HepG2 (cell line): ENCODE measurements around the gene CLDN14.

Experiments
- BRCA1 ChIP-seq: sonication (generic); formaldehyde crosslinking; IDR thresholded peaks from 2 replicates; pipeline ENCODE4 v1.4.0; 2020; ENCODE audit warnings: missing genetic modification reagents
- CTCF ChIP-seq: sonication (generic); formaldehyde crosslinking; IDR thresholded peaks from 2 replicates; pipeline ENCODE4 v1.5.0; 2020; ENCODE audit warnings: mild to moderate bottlenecking, missing genetic modification reagents, moderate library complexity
- HES4 ChIP-seq: sonication (generic); formaldehyde crosslinking; IDR thresholded peaks from 2 replicates; pipeline ENCODE4 v1.9.0; 2021; ENCODE audit warnings: mild to moderate bottlenecking, missing genetic modification reagents, borderline replicate concordance
- HIVEP1 ChIP-seq: sonication (generic); formaldehyde crosslinking; IDR thresholded peaks from 2 replicates; pipeline ENCODE4 v1.4.0; 2020; ENCODE audit warnings: mild to moderate bottlenecking, missing genetic modification reagents
- JUN ChIP-seq: sonication (generic); formaldehyde crosslinking; IDR thresholded peaks from 2 replicates; pipeline ENCODE4 v1.4.0; 2020; ENCODE audit warnings: mild to moderate bottlenecking, missing genetic modification reagents
- NR2F6 ChIP-seq, 2 experiments: IDR thresholded peaks; 2 replicates each; pipeline ENCODE4 v1.6.1; 2016; ENCODE audit warnings: antibody characterized with exemption in 1 of 2, mild to moderate bottlenecking in 1 of 2
- SAP130 ChIP-seq: IDR thresholded peaks from 2 replicates; pipeline ENCODE4 v1.6.1; 2016; ENCODE audit warnings: low read depth
- SIN3A ChIP-seq: IDR thresholded peaks from 2 replicates; pipeline ENCODE4 v1.6.1; 2011; ENCODE audit warnings: low read depth, mild to moderate bottlenecking, control low read depth, low read length, borderline replicate concordance
- STAG1 ChIP-seq: sonication (generic); formaldehyde crosslinking; IDR thresholded peaks from 2 replicates; pipeline ENCODE4 v1.4.0; 2020; ENCODE audit warnings: missing genetic modification reagents
- SUZ12 ChIP-seq: fragments of 150-350 bp; IDR thresholded peaks from 2 replicates; pipeline ENCODE4 v1.6.1; 2014; ENCODE audit warnings: low read depth, low read length
- ZNF710 ChIP-seq: sonication (generic); formaldehyde crosslinking; IDR thresholded peaks from 2 replicates; pipeline ENCODE4 v1.5.0; 2020; ENCODE audit warnings: mild to moderate bottlenecking, missing genetic modification reagents, borderline replicate concordance
- TF ChIP-seq, protein P1 (sequence below): sonication (generic); formaldehyde crosslinking; IDR thresholded peaks from 2 replicates; pipeline ENCODE4 v1.5.0; 2020; ENCODE audit warnings: missing genetic modification reagents, mild to moderate bottlenecking, borderline replicate concordance
- TF ChIP-seq, protein P2 (sequence below): sonication (generic); formaldehyde crosslinking; conservative IDR thresholded peaks from 2 replicates; pipeline ENCODE4 v1.4.0; 2020; ENCODE audit warnings: missing genetic modification reagents

DNA sequence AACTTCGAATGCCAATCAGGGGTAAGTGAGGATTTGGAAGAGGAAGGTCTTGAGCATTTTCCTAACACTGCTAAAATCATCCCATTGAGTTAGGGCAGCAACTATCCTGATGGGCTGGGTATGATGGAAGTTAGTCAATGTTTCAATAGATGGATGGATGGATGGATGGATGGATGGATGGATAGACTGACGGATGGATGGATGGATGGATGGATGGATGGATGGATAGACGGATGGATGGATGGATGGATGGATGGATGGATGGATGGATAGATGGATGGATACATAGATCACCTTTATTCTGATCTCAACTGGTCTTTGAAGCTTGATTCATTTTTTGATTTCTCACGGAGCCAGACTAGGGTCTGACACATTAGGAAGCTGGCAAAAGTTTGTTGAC is 2.3 kb upstream of the CLDN14 start:
- no peak for TF ChIP-seq SIN3A
- TF ChIP-seq BRCA1 (CRISPR knock-in tag): no peak
- no peak; the same call in 1 of the 2 replicates for TF ChIP-seq ZNF710 (CRISPR knock-in tag)
- TF ChIP-seq JUN (CRISPR knock-in tag): no peak
- no peak for TF ChIP-seq HES4 (CRISPR knock-in tag)
- no peak for TF ChIP-seq CTCF
- TF ChIP-seq, protein P1, sequence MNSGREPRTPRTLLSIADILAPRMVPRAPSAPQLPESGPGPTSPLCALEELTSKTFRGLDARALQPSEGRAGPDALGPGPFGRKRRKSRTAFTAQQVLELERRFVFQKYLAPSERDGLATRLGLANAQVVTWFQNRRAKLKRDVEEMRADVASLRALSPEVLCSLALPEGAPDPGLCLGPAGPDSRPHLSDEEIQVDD (CRISPR knock-in tag): no peak
- TF ChIP-seq, protein P2, sequence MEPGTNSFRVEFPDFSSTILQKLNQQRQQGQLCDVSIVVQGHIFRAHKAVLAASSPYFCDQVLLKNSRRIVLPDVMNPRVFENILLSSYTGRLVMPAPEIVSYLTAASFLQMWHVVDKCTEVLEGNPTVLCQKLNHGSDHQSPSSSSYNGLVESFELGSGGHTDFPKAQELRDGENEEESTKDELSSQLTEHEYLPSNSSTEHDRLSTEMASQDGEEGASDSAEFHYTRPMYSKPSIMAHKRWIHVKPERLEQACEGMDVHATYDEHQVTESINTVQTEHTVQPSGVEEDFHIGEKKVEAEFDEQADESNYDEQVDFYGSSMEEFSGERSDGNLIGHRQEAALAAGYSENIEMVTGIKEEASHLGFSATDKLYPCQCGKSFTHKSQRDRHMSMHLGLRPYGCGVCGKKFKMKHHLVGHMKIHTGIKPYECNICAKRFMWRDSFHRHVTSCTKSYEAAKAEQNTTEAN (CRISPR knock-in tag): no peak
- TF ChIP-seq SAP130 (CRISPR knock-in tag): no peak
- no peak for TF ChIP-seq STAG1 (CRISPR knock-in tag)
- no peak for TF ChIP-seq SUZ12
- TF ChIP-seq NR2F6 (IDR thresholded peaks at IDR 0.05): no peak
- no peak for TF ChIP-seq NR2F6 (CRISPR knock-in tag; IDR thresholded peaks at IDR 0.05)
- TF ChIP-seq HIVEP1 (CRISPR knock-in tag): no peak
